Fibroblast of lung (primary cell): ENCODE measurements around the gene DLGAP4.

Experiments
- CTCF ChIP-seq, 2 donors: IDR thresholded peaks in 1 of 2; conservative IDR thresholded peaks in 1 of 2; 1 replicate in 1 of 2; 2 replicates in 1 of 2; pipeline ENCODE4 v1.5.1; 2011 to 2012; ENCODE audit warnings: low read length in 2 of 2, control low read depth in 1 of 2, inconsistent platforms in 1 of 2, low read depth in 1 of 2, mild to moderate bottlenecking in 1 of 2
- EZH2 ChIP-seq: IDR thresholded peaks from 2 replicates; pipeline ENCODE4 v1.5.1; 2012; ENCODE audit warnings: low read length, control low read depth, mild to moderate bottlenecking; ENCODE audit errors: missing control alignments

GRCh38 chr20:36485286-36485685 lies 179.1 kb downstream of the DLGAP4 start:
- TF ChIP-seq CTCF (conservative IDR thresholded peaks at IDR 0.05 in 1 of 2, IDR thresholded peaks at IDR 0.05 in 1 of 2; ENCODE audit: low read depth in 1 of 2, low read length in 2 of 2) = no peak
- TF ChIP-seq EZH2 = no peak
